Mammary epithelial cell (primary cell): ENCODE results near the gene KCND1.

Source experiments
- EZH2 ChIP-seq: IDR thresholded peaks from 2 replicates; pipeline ENCODE4 v1.6.1; 2012; ENCODE audit warnings: low read length, inconsistent platforms, borderline replicate concordance
- TF ChIP-seq, protein P1 (sequence below), 2 donors: IDR thresholded peaks in 1 of 2; conservative IDR thresholded peaks in 1 of 2; 2 replicates each; pipeline ENCODE4 v1.5.1; 2011 to 2012; ENCODE audit warnings: inconsistent platforms in 2 of 2, low read length in 2 of 2, mild to moderate bottlenecking in 2 of 2, control low read depth in 1 of 2, low read depth in 1 of 2; ENCODE audit not compliant: insufficient read depth in 1 of 2; ENCODE audit errors: extremely low read depth in 1 of 2

DNA sequence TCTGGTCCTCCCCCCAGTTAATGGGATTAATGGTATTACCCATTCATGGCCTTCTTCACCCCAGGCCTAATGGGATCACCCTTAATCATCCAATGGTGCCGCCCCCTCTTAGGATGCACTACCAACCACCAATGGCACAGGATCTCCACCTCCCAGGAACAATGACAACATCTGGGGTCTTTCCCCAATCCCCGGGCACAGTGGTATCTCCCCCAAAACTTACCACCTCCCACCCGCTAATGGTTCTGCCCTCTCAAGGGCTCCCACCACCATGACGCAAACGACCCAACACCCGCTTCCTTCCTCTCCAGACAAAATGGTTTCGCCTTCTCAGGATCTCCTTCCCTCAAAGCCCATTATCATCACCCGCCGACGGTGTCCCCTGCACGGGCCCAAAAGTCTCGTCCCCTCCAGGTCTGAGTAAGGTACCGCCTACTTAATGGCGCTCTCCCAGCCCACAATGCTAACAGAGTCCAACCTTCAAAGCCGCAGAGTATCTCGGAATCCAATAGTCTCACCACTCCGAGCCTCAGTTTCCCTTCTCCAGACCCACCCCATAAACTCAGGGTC, 30.0 kb upstream of the KCND1 start:
- no peak for TF ChIP-seq EZH2
- TF ChIP-seq, protein P1, sequence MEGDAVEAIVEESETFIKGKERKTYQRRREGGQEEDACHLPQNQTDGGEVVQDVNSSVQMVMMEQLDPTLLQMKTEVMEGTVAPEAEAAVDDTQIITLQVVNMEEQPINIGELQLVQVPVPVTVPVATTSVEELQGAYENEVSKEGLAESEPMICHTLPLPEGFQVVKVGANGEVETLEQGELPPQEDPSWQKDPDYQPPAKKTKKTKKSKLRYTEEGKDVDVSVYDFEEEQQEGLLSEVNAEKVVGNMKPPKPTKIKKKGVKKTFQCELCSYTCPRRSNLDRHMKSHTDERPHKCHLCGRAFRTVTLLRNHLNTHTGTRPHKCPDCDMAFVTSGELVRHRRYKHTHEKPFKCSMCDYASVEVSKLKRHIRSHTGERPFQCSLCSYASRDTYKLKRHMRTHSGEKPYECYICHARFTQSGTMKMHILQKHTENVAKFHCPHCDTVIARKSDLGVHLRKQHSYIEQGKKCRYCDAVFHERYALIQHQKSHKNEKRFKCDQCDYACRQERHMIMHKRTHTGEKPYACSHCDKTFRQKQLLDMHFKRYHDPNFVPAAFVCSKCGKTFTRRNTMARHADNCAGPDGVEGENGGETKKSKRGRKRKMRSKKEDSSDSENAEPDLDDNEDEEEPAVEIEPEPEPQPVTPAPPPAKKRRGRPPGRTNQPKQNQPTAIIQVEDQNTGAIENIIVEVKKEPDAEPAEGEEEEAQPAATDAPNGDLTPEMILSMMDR (conservative IDR thresholded peaks at IDR 0.05 in 1 of 2, IDR thresholded peaks at IDR 0.05 in 1 of 2; ENCODE audit: extremely low read depth in 1 of 2, insufficient read depth in 1 of 2, low read depth in 1 of 2, low read length in 2 of 2) = no peak
